ENCODE data around the gene PRKACA.

PRKACA gene

GRCh38 chr19:14114439-14114838 lies 3.1 kb downstream of the PRKACA start:
- Histone ChIP-seq H3K4me1 (ENCODE audit: insufficient read depth, low read length) (peaks cover 26% of the 10 kb centered on the region), H3K9ac (ENCODE audit: low read depth, low read length) (no peak overlapping the region)

GRCh38 chr19:14113762-14114414 lies 3.7 kb downstream of the PRKACA start:
- Histone ChIP-seq H3K4me3 (ENCODE audit: low read length) (no peak overlapping the region), H3K36me3 (ENCODE audit: insufficient read depth, low read length) (no peaks in the 10 kb centered on the region), H3K4me1 (ENCODE audit: insufficient read depth, low read length) (peaks cover 26% of the 10 kb centered on the region), H3K27ac (ENCODE audit: low read depth, low read length) (no peak overlapping the region; the same call in 1 of the 2 replicates), H3K9me3 (ENCODE audit: insufficient read depth, low read depth, low read length) (no peaks in the 10 kb centered on the region), H3K27me3 (ENCODE audit: insufficient read depth, low read length) (no peaks in the 10 kb centered on the region), H3K9ac (ENCODE audit: low read depth, low read length) (no peak overlapping the region)
- 92% methylated on average over 18 of the region's 18 CpGs for WGBS

More at GRCh38 chr19:14114439-14114838, 3.1 kb downstream of the PRKACA start:
- WGBS: 90% methylated on average over 7 of the region's 7 CpGs
- no peaks in the 10 kb centered on the region for H3K36me3 ChIP-seq (ENCODE audit: insufficient read depth, low read length)
- H3K4me3 ChIP-seq (ENCODE audit: low read length): no peak overlapping the region
- H3K27ac ChIP-seq (ENCODE audit: low read depth, low read length): no peak overlapping the region
- no peaks in the 10 kb centered on the region for H3K9me3 ChIP-seq (ENCODE audit: insufficient read depth, low read depth, low read length)
- no peaks in the 10 kb centered on the region for H3K27me3 ChIP-seq (ENCODE audit: insufficient read depth, low read length)

- Histone ChIP-seq H3K9ac (ENCODE audit: low read depth, low read length) (no peak overlapping the region), H3K4me3 (ENCODE audit: low read length) (no peak overlapping the region), H3K27me3 (ENCODE audit: insufficient read depth, low read length) (no peaks in the 10 kb centered on the region), H3K27ac (ENCODE audit: low read depth, low read length) (peak overlapping the region; percentile 53), H3K36me3 (ENCODE audit: insufficient read depth, low read length) (no peaks in the 10 kb centered on the region), H3K4me1 (ENCODE audit: insufficient read depth, low read length) (peaks cover 23% of the 10 kb centered on the region), H3K9me3 (ENCODE audit: insufficient read depth, low read depth, low read length) (no peaks in the 10 kb centered on the region)
- WGBS: 49% methylated on average over 12 of the region's 12 CpGs
These were observed 4.7 kb downstream of the PRKACA start for GRCh38 chr19:14112809-14113385.

GRCh38 chr19:14112051-14112808 lies 5.3 kb downstream of the PRKACA start:
- H3K4me1 ChIP-seq (ENCODE audit: insufficient read depth, low read length): peaks cover 23% of the 10 kb centered on the region
- 73% methylated on average over 12 of the region's 12 CpGs for WGBS
- H3K27me3 ChIP-seq (ENCODE audit: insufficient read depth, low read length): no peaks in the 10 kb centered on the region
- H3K9ac ChIP-seq (ENCODE audit: low read depth, low read length): no peak overlapping the region
- H3K36me3 ChIP-seq (ENCODE audit: insufficient read depth, low read length): no peaks in the 10 kb centered on the region
- H3K27ac ChIP-seq (ENCODE audit: low read depth, low read length): peak overlapping the region; percentile 53
- H3K9me3 ChIP-seq (ENCODE audit: insufficient read depth, low read depth, low read length): no peaks in the 10 kb centered on the region
- no peak overlapping the region for H3K4me3 ChIP-seq (ENCODE audit: low read length)

GRCh38 chr19:14111486-14111885 lies 6.1 kb downstream of the PRKACA start:
- WGBS: 100% methylated on average over 1 of the region's 1 CpG
- H3K9me3 ChIP-seq (ENCODE audit: insufficient read depth, low read depth, low read length): no peaks in the 10 kb centered on the region
- no peaks in the 10 kb centered on the region for H3K27me3 ChIP-seq (ENCODE audit: insufficient read depth, low read length)
- H3K27ac ChIP-seq (ENCODE audit: low read depth, low read length): no peak overlapping the region; the same call in 1 of the 2 replicates
- H3K36me3 ChIP-seq (ENCODE audit: insufficient read depth, low read length): no peaks in the 10 kb centered on the region
- no peak overlapping the region for H3K4me3 ChIP-seq (ENCODE audit: low read length)
- H3K9ac ChIP-seq (ENCODE audit: low read depth, low read length): no peak overlapping the region
- H3K4me1 ChIP-seq (ENCODE audit: insufficient read depth, low read length): peaks cover 20% of the 10 kb centered on the region

GRCh38 chr19:14110650-14111049 lies 6.9 kb downstream of the PRKACA start:
- no peak overlapping the region for H3K4me3 ChIP-seq (ENCODE audit: low read length)
- H3K27me3 ChIP-seq (ENCODE audit: insufficient read depth, low read length): no peaks in the 10 kb centered on the region
- no peaks in the 10 kb centered on the region for H3K9me3 ChIP-seq (ENCODE audit: insufficient read depth, low read depth, low read length)
- WGBS: 97% methylated on average over 2 of the region's 2 CpGs
- H3K4me1 ChIP-seq (ENCODE audit: insufficient read depth, low read length): peaks cover 19% of the 10 kb centered on the region
- H3K27ac ChIP-seq (ENCODE audit: low read depth, low read length): no peak overlapping the region
- no peak overlapping the region for H3K9ac ChIP-seq (ENCODE audit: low read depth, low read length)
- no peaks in the 10 kb centered on the region for H3K36me3 ChIP-seq (ENCODE audit: insufficient read depth, low read length)

GRCh38 chr19:14107581-14108461 lies 9.7 kb downstream of the PRKACA start:
- H3K27ac ChIP-seq (ENCODE audit: low read depth, low read length): no peak overlapping the region
- no peak overlapping the region for H3K9ac ChIP-seq (ENCODE audit: low read depth, low read length)
- H3K27me3 ChIP-seq (ENCODE audit: insufficient read depth, low read length): no peaks in the 10 kb centered on the region
- WGBS: 91% methylated on average over 23 of the region's 23 CpGs
- H3K4me1 ChIP-seq (ENCODE audit: insufficient read depth, low read length): peaks cover 11% of the 10 kb centered on the region
- peaks cover 7% of the 10 kb centered on the region; the same call in 1 of the 2 replicates for H3K36me3 ChIP-seq (ENCODE audit: insufficient read depth, low read length)
- no peaks in the 10 kb centered on the region for H3K9me3 ChIP-seq (ENCODE audit: insufficient read depth, low read depth, low read length)
- H3K4me3 ChIP-seq (ENCODE audit: low read length): no peak overlapping the region

- no peaks in the 10 kb centered on the region for H3K9me3 ChIP-seq (ENCODE audit: insufficient read depth, low read depth, low read length)
- no peak overlapping the region for H3K27ac ChIP-seq (ENCODE audit: low read depth, low read length)
- 94% methylated on average over 16 of the region's 16 CpGs for WGBS
- no peak overlapping the region for H3K4me3 ChIP-seq (ENCODE audit: low read length)
- H3K36me3 ChIP-seq (ENCODE audit: insufficient read depth, low read length): peaks cover 11% of the 10 kb centered on the region; the same call in 1 of the 2 replicates
- H3K4me1 ChIP-seq (ENCODE audit: insufficient read depth, low read length): peaks cover 3% of the 10 kb centered on the region; the same call in 1 of the 2 replicates
- H3K9ac ChIP-seq (ENCODE audit: low read depth, low read length): no peak overlapping the region
- no peaks in the 10 kb centered on the region for H3K27me3 ChIP-seq (ENCODE audit: insufficient read depth, low read length)
These were observed 10.7 kb downstream of the PRKACA start for GRCh38 chr19:14106840-14107239.

GRCh38 chr19:14105680-14106079 lies 11.9 kb downstream of the PRKACA start:
- no peak overlapping the region for H3K27ac ChIP-seq (ENCODE audit: low read depth, low read length)
- H3K36me3 ChIP-seq (ENCODE audit: insufficient read depth, low read length): peaks cover 12% of the 10 kb centered on the region; the same call in 1 of the 2 replicates
- H3K27me3 ChIP-seq (ENCODE audit: insufficient read depth, low read length): no peaks in the 10 kb centered on the region
- no peaks in the 10 kb centered on the region for H3K4me1 ChIP-seq (ENCODE audit: insufficient read depth, low read length)
- H3K9me3 ChIP-seq (ENCODE audit: insufficient read depth, low read depth, low read length): no peaks in the 10 kb centered on the region
- no peak overlapping the region for H3K9ac ChIP-seq (ENCODE audit: low read depth, low read length)
- no peak overlapping the region for H3K4me3 ChIP-seq (ENCODE audit: low read length)
- WGBS: 92% methylated on average over 8 of the region's 8 CpGs

- Histone ChIP-seq H3K9ac (ENCODE audit: low read depth, low read length) (no peak overlapping the region), H3K4me3 (ENCODE audit: low read length) (no peak overlapping the region), H3K27me3 (ENCODE audit: insufficient read depth, low read length) (no peaks in the 10 kb centered on the region), H3K36me3 (ENCODE audit: insufficient read depth, low read length) (peaks cover 15% of the 10 kb centered on the region; the same call in 1 of the 2 replicates), H3K9me3 (ENCODE audit: insufficient read depth, low read depth, low read length) (no peaks in the 10 kb centered on the region), H3K4me1 (ENCODE audit: insufficient read depth, low read length) (no peaks in the 10 kb centered on the region), H3K27ac (ENCODE audit: low read depth, low read length) (no peak overlapping the region)
- WGBS: 91% methylated on average over 1 of the region's 1 CpG
These were observed 14.3 kb downstream of the PRKACA start for GRCh38 chr19:14103310-14103709.

All from HUES64 (cell line).